ENCODE measurements around the gene NEDD9.
A peak's percentile ranks its signal among the peaks of the same experiment; 100 is the strongest.

Gene NEDD9

DNA sequence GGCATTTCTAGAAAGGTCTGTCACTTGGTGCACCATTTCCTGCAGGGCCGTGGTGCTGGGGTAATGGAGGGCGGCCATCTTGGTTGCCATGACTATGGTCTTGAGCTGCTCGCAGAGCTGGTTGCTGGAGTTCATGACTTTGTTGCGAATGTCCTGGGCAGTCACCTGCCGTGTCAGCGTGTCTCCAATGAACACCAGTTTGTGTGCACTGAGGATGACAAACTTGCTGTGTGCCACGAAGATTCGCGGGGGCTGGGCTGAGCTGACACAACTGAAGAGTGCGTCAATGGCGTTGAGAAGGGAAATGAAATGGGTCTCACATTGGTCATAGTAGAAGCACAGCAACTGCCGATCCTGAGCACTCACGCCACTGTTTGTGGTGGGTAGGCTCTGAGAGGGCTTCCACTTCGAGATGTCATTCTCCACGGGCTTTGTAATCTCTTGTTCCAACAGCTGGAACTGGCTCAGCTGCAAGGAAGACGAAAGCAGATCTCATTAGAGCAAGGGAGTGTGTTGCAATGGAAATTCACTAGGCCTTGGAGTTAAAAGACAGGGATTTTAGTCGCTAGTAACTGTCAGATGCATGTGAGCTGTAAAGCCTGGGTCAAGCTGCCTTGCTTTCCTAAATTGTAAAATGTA lies 47.1 kb downstream of the NEDD9 start:
- ATAC-seq (replicated peaks) (no peak), DNase-seq (no peak)
- H3K9me3 Mint-ChIP-seq = peaks cover 0 to 3% of the 10 kb centered on the region in 2 donors
- peaks cover 50 to 65% of the 10 kb centered on the region in 2 donors for H3K36me3 Mint-ChIP-seq
- no peak overlapping the region for H3K27ac Mint-ChIP-seq
- no peaks in the 10 kb centered on the region for H3K4me1 Mint-ChIP-seq
- no peak overlapping the region for H3K4me3 Mint-ChIP-seq
- H3K27me3 Mint-ChIP-seq = no peaks in the 10 kb centered on the region

DNA sequence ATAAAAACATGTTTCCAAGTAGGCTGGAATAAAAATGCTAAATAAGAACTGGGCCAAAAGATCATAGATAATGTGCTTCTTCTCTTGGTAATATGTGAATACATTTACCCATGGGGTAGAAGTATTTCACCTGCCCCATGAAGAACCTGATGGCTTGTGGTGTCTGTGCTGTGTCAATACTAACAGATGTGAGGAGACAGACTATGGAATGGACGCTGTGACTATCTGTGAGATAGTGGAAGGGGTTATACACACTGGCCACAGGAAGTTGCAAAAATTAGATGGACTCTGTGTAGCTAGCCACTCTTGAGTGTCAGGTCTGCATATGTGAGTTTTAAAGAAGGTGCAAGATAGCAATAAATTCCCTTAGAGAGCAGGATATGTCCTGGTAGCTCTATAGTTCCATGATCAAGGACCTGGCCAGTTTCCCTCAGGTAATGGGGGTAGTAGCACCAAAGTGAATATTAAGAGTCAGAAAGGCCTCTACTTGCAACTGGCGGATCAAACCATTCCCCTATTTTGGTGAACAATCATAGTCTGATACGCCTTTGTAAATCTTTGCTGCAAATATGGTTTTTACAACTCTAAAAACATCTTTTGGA lies 48.6 kb downstream of the NEDD9 start:
- no peak for ATAC-seq (replicated peaks)
- Mint-ChIP-seq H3K27me3 (no peaks in the 10 kb centered on the region), H3K36me3 (peaks cover 42 to 58% of the 10 kb centered on the region in 2 donors), H3K27ac (no peak overlapping the region), H3K4me1 (no peaks in the 10 kb centered on the region), H3K4me3 (no peak overlapping the region), H3K9me3 (peaks cover 0 to 7% of the 10 kb centered on the region in 2 donors)
- DNase-seq = no peak

GRCh38 chr6:11181478-11182136 lies 50.9 kb downstream of the NEDD9 start:
- Mint-ChIP-seq H3K9me3 (peaks cover 0 to 7% of the 10 kb centered on the region in 2 donors), H3K36me3 (peaks cover 27 to 40% of the 10 kb centered on the region in 2 donors), H3K27me3 (no peaks in the 10 kb centered on the region), H3K27ac (no peak overlapping the region), H3K4me1 (no peaks in the 10 kb centered on the region), H3K4me3 (no peak overlapping the region)
- DNase-seq (no peak), ATAC-seq (replicated peaks) (no peak)

GRCh38 chr6:11179419-11180202 lies 52.9 kb downstream of the NEDD9 start:
- Mint-ChIP-seq H3K27me3 (no peaks in the 10 kb centered on the region), H3K4me1 (peaks cover 1 to 5% of the 10 kb centered on the region in 2 donors), H3K9me3 (peaks cover 0 to 7% of the 10 kb centered on the region in 2 donors), H3K36me3 (peaks cover 20 to 27% of the 10 kb centered on the region in 2 donors), H3K4me3 (no peak overlapping the region), H3K27ac (no peak overlapping the region)
- no peak for ATAC-seq (replicated peaks)
- DNase-seq = no peak

DNA sequence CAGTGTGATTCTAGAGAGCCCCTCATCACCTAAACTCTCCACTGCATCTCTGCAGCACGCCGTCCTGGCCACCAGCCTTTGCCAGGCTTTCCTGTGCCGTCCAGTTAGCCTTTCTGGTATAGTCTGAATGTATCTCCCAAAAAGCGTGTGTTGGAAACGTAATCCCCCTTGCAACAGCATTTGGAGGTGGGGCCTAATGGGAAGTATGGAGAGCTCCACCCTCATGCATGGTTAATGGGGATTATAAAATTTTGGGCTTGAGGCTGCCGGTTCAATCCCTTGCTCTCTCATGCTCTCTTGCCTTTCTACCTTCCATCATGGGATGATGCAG lies 53.4 kb downstream of the NEDD9 start:
- DNase-seq = no peak
- peaks cover 0 to 7% of the 10 kb centered on the region in 2 donors for H3K9me3 Mint-ChIP-seq
- H3K27ac Mint-ChIP-seq = peak overlapping the region; percentile 1
- H3K4me1 Mint-ChIP-seq = peaks cover 1 to 5% of the 10 kb centered on the region in 2 donors
- ATAC-seq (replicated peaks) = no peak
- H3K36me3 Mint-ChIP-seq = peaks cover 15 to 22% of the 10 kb centered on the region in 2 donors
- H3K4me3 Mint-ChIP-seq = no peak overlapping the region
- no peaks in the 10 kb centered on the region for H3K27me3 Mint-ChIP-seq

DNA sequence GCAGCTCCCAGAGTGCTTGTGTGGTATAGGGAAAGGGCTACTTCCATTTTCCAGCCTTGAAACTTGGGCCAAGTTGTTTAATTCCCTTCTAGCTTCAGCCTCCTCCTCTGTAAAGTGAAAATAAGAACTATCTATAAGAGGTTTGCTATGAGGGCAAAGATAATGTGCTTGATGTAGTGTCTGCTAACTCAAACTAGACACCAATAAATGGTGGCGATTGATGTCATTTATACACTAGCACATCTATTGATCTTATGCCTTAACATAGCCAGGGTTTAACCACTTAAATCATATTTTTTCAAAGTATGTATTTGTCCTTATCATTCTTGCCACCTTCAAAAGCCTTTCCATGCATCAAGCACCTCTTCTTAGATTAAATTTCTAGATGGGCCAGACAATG lies 55.2 kb downstream of the NEDD9 start:
- H3K4me3 Mint-ChIP-seq = no peak overlapping the region
- peaks cover 0 to 7% of the 10 kb centered on the region in 2 donors for H3K9me3 Mint-ChIP-seq
- peaks cover 5 to 9% of the 10 kb centered on the region in 2 donors for H3K36me3 Mint-ChIP-seq
- no peak for ATAC-seq (replicated peaks)
- no peak for DNase-seq
- peaks cover 7 to 11% of the 10 kb centered on the region in 2 donors for H3K4me1 Mint-ChIP-seq
- no peak overlapping the region for H3K27ac Mint-ChIP-seq
- H3K27me3 Mint-ChIP-seq = no peaks in the 10 kb centered on the region

- Mint-ChIP-seq H3K4me1 (peaks cover 9 to 11% of the 10 kb centered on the region in 2 donors), H3K27ac (no peak overlapping the region), H3K36me3 (no peaks in the 10 kb centered on the region), H3K27me3 (no peaks in the 10 kb centered on the region), H3K4me3 (no peak overlapping the region), H3K9me3 (no peaks in the 10 kb centered on the region)
- DNase-seq = no peak
- ATAC-seq (replicated peaks) = no peak
These were observed 58.2 kb downstream of the NEDD9 start for GRCh38 chr6:11174242-11174611.

DNA sequence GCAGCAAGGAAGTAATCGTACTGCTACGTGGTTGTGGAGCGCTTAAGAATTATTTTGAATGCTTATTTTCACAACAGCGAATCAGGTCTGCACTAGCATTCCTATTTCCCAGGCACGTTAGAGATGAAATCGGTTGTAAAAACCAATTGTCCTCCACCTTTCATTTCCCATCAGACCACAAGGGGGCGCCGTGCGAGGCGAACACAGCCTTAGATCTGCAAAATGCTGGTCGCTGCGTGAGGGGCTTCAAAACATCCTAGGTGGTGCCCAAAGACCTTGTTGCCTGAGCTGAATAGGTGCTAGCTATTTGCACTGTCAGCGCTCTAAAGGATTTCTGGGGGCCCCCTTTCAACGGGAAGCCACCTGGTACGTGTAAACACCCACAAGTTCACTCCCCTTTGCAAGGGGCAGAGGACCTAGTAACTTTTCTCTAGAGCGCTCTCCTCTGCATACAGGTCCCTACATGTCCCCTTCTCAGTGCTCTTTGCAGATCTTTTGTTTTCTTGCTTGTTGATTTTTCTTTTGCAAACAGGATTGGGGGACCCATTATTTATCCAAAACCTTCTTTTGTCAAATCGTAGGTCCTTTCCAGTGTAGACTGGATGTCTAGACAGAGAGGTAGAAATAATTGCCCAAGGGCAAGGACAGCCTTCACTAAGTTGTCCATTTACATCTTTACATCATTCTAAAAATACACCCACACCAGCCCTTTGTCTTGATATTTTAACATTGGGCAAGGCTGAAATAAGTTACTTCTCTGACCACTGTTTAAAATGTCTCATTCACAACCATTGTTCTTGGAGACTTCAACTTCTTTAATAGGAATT lies 59.8 kb downstream of the NEDD9 start:
- Mint-ChIP-seq H3K27ac (no peak overlapping the region), H3K4me3 (peak overlapping the region; percentile 48 to 63), H3K4me1 (peaks cover 9 to 11% of the 10 kb centered on the region in 2 donors), H3K27me3 (no peaks in the 10 kb centered on the region), H3K36me3 (no peaks in the 10 kb centered on the region), H3K9me3 (no peaks in the 10 kb centered on the region)
- peak; percentile 62 to 73 for ATAC-seq (replicated peaks)
- peak; percentile 47 for DNase-seq

GRCh38 chr6:11171952-11172351 lies 60.5 kb downstream of the NEDD9 start:
- DNase-seq (no peak), ATAC-seq (replicated peaks) (no peak)
- no peaks in the 10 kb centered on the region for H3K9me3 Mint-ChIP-seq
- H3K27ac Mint-ChIP-seq = no peak overlapping the region
- H3K4me1 Mint-ChIP-seq = peaks cover 9 to 11% of the 10 kb centered on the region in 2 donors
- no peaks in the 10 kb centered on the region for H3K27me3 Mint-ChIP-seq
- no peak overlapping the region for H3K4me3 Mint-ChIP-seq
- no peaks in the 10 kb centered on the region for H3K36me3 Mint-ChIP-seq

DNA sequence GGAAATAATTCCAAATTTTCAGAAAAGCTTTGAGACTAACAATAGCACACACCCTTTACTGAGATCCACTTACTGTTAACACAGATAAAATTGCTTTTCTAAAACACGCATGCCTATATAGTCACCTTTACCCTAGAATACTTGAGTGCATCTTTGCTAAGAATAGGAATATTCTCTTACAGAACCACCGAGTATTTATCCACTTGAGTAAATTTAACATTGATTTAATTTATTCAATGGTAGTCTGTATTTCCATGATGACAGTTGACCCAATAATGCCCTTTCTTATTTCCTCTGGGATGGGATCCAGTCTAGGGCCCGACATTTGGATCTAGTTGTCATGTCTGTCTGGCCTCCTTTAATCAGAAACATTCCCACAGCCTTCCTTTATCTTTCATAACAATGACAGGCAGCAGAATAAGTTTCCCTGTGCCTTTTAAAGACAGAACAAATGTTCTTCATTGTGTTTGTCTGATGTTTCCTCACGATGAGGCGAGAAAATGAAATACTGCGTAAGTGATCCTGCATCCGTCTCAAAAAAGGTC lies 64.3 kb downstream of the NEDD9 start:
- no peaks in the 10 kb centered on the region for H3K9me3 Mint-ChIP-seq
- ATAC-seq (replicated peaks) (no peak), DNase-seq (no peak)
- no peaks in the 10 kb centered on the region for H3K27me3 Mint-ChIP-seq
- no peak overlapping the region for H3K4me3 Mint-ChIP-seq
- no peaks in the 10 kb centered on the region for H3K36me3 Mint-ChIP-seq
- no peak overlapping the region for H3K27ac Mint-ChIP-seq
- H3K4me1 Mint-ChIP-seq = peaks cover 12 to 13% of the 10 kb centered on the region in 2 donors

GRCh38 chr6:11166948-11167347 lies 65.5 kb downstream of the NEDD9 start:
- ATAC-seq (replicated peaks) (no peak), DNase-seq (no peak)
- Mint-ChIP-seq H3K36me3 (no peaks in the 10 kb centered on the region), H3K4me3 (no peak overlapping the region), H3K27me3 (no peaks in the 10 kb centered on the region), H3K9me3 (no peaks in the 10 kb centered on the region), H3K4me1 (peaks cover 6% of the 10 kb centered on the region in 2 donors), H3K27ac (no peak overlapping the region)

DNA sequence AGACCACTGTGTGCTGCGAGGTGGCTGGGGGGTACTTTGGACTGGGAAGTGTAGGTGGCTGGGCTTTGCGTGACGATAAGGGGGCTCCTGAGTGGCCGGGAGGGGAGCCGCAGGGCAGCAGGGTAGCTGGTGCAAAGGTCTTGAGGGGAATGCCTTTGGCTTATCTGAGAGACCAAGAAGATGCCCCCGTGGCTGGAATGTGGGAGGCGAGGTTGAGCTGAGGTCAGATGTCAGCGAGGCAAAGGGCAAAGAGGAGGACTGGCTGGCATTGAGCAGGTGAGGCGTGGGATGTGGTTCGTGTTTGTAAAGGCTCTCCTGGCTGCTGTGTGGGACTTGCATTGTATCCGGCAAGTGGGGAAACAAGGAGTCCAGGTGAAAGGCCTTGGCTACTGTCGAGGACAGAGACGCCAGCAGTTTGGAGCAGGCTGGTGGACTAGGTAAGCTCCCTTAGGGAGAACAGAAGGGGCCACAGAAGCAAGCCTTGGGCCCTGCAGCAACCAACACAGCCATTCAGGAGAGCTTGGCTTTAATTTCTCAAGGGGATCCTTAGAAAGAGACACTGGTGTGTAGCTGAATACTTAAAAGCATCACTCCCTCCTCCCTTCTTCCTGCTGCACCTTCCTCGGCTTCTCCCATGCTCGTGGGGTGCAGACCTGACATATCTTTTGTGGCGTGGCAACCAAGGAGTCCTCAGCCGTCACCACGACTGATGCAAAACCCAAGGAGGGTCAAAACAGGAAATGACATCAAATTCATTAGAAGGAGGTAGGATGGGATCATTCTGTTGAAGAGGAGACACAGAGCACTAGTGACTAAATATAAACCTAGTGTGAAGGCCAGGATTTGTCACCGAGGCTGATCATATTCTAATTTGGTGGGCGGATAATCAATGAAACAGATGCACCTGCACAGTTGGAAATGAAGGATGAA lies 67.5 kb downstream of the NEDD9 start:
- H3K9me3 Mint-ChIP-seq = no peaks in the 10 kb centered on the region
- H3K27me3 Mint-ChIP-seq = no peaks in the 10 kb centered on the region
- H3K4me1 Mint-ChIP-seq = peaks cover 6% of the 10 kb centered on the region in 2 donors
- ATAC-seq (replicated peaks) (no peak), DNase-seq (no peak)
- H3K27ac Mint-ChIP-seq = peak overlapping the region; percentile 38
- no peaks in the 10 kb centered on the region for H3K36me3 Mint-ChIP-seq
- no peak overlapping the region for H3K4me3 Mint-ChIP-seq

DNA sequence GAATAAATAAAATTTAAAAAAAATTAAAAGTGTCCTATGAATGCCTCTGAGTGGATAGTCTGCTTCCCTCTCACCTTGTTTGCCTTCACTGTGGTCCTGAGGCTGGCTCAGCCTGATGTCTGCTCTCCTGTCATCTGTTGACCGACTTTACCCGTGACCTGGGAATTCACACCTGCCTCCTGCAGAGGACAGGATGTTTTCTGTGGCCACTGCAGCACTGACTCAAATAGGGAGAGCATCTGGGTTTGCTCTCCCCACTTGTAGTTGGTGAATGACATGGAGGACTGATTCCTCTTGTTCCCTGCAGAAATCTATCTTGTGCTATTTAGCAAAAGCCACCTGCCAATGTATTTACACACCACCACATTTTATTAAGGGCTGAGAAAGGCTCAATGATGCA lies 68.5 kb downstream of the NEDD9 start:
- H3K27ac Mint-ChIP-seq = peak overlapping the region; percentile 25
- ATAC-seq (replicated peaks) (no peak), DNase-seq (no peak)
- H3K9me3 Mint-ChIP-seq = no peaks in the 10 kb centered on the region
- no peaks in the 10 kb centered on the region for H3K27me3 Mint-ChIP-seq
- H3K36me3 Mint-ChIP-seq = no peaks in the 10 kb centered on the region
- no peak overlapping the region for H3K4me3 Mint-ChIP-seq
- H3K4me1 Mint-ChIP-seq = peaks cover 6% of the 10 kb centered on the region in 2 donors
